Fibroblast of villous mesenchyme (primary cell): ENCODE measurements around the gene TIMP2. TPM values are rescaled to one million over a fixed set of nuclear protein-coding genes. Genes with fewer than 3 reads are reported as not detected.
A peak's percentile ranks its signal among the peaks of the same experiment; 100 is the strongest.

ENCODE experiments used
- DNase-seq: peaks from one replicate; pipeline ENCODE4 v3.0.0-alpha.2; 2010; ENCODE audit warnings: low read depth
- H3K4me3 ChIP-seq: 2 replicates; pipeline ENCODE4 v1.5.1; 2011; ENCODE audit warnings: low read depth, mild to moderate bottlenecking, low read length
- total RNA-seq: library from RNA; depleted of rRNA; stranded (reverse); fragments of >200 nt; gene quantifications from 2 replicates; pipeline ENCODE4 v1.2.3, GENCODE V29; 2012
- TF ChIP-seq, protein P1 (sequence below): IDR thresholded peaks from 2 replicates; pipeline ENCODE4 v1.5.1; 2012; ENCODE audit warnings: low read depth, mild to moderate bottlenecking, low read length; ENCODE audit not compliant: insufficient read depth

The TIMP2 gene
- total RNA-seq, 1 donor, result 189 TPM

- TF ChIP-seq, protein P1, sequence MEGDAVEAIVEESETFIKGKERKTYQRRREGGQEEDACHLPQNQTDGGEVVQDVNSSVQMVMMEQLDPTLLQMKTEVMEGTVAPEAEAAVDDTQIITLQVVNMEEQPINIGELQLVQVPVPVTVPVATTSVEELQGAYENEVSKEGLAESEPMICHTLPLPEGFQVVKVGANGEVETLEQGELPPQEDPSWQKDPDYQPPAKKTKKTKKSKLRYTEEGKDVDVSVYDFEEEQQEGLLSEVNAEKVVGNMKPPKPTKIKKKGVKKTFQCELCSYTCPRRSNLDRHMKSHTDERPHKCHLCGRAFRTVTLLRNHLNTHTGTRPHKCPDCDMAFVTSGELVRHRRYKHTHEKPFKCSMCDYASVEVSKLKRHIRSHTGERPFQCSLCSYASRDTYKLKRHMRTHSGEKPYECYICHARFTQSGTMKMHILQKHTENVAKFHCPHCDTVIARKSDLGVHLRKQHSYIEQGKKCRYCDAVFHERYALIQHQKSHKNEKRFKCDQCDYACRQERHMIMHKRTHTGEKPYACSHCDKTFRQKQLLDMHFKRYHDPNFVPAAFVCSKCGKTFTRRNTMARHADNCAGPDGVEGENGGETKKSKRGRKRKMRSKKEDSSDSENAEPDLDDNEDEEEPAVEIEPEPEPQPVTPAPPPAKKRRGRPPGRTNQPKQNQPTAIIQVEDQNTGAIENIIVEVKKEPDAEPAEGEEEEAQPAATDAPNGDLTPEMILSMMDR, result no peak
- H3K4me3 ChIP-seq, result no peak overlapping the region
- no peak for DNase-seq
These were observed 5.0 kb upstream of the TIMP2 start for GRCh38 chr17:78929908-78930775.

DNA sequence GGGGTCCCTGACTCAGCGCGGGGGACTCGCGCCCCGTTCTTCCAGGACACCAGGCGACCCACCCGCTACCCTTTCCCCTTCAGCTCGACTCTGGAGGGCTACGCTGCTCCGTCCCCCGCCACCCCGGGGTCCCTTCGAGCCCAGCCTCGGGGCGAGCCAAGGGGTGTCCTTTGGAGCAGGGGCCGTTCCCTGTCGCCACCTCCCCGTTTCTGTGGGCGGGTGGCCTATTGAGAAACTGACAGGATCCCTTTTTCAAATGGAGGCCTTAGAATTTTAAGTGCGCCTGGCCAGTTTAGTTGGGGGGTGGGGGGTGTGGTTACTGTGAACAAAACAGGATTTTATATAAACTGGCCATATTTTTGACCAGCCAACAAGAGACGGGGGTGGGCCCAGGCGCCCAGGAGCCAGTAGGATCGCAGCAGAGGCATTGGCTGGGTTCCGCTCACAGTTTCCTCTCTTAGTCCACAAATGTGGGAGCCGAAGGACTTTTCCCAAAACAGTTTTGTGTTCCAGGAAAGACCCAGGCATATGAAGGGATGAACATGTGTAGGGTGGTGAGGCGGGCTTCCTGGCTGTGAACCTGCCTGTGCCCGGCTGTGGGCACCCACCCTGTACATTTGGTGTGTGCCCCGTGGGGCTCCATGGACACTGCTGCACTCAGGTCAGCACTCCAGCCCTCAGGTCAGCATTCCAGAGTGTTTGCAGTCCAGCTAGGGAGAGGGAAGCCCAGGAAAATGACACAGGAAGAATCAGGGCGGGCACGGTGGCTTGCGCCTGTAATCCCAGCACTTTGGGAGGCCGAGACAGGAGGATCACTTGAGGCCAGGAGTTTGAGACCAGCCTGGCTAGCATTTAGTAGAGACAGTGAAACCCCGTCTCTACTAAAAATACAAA, 722 bp upstream of the TIMP2 start:
- peak overlapping the region; percentile 88 for H3K4me3 ChIP-seq
- DNase-seq, result peak; percentile 90
- TF ChIP-seq, protein P1, result no peak

DNA sequence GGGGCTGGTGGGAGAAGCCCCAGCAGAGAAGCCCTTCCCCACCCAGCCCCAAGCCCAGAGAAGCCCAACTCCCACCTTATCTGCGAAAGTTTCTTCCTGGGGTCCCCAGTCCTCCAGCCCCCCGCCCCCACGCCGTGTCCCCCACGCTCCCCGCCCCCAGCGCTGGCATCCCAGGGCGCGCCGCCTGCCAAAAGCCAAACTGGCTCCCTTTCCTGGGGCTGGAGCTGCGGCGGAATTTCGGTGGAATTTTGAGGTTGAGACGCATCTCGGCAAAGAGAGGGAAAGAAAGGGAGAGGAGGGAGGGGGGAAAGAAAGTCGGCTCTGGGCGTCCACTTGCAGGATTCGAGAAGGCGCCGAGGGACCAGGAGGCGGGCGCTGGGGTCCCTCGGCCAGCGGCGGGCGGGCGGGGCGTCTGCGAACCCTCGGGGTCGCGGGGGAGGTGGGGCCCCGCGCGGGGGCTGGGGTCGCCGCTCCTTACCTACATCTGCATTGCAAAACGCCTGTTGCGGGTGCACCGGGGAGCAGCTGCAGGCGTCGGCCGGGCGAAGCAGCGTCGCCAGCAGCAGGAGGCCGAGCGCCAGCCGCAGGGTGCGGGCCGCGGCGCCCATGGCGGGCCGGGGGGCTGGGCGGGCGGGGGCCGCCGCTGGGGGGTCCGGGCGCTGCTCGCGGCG, 571 bp downstream of the TIMP2 start:
- H3K4me3 ChIP-seq, result peak overlapping the region; percentile 88
- TF ChIP-seq, protein P1, result no peak
- DNase-seq, result no peak

DNA sequence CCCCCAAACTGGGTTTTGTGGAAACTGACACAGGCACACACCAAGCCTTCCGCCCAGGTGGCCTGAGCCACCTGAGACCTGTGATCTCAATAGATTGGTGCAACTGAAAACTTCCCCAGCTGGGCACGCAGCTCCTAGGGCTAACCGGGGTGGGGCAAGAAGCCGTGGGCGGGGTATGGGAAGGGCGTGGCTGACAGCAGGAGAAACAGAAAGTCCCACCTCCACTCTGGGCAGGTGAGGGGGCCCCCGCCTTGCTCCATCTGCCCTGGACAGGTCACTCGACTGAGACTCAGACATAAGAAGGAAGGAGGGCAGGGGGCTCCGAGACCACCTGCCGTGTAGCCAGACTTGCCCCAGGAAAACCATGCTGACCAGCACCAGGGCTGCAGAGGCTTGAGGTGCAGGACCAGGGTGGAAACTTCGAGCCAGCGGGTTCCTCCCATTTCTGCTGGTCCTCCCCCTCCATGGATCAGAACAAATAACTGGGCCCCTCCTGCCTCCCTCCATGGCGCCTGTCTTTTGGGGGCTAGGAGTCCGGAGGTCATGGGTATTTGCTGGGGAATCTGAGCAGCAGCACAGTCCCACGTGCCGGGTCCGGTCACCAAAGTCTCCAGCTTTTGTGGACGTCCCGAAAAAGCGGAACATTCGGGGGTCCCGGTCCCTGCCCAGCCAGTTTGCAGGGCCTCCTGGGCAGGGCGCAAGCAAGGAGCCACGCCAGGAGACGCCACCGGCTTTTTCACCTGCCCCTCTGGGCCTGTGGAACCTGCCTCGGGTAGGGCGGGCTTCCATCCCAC, 1.3 kb downstream of the TIMP2 start:
- TF ChIP-seq, protein P1, result no peak
- peak overlapping the region; percentile 88 for H3K4me3 ChIP-seq
- DNase-seq, result no peak

- TF ChIP-seq, protein P1, result no peak
- peak overlapping the region; percentile 88 for H3K4me3 ChIP-seq
- no peak for DNase-seq
These were observed 2.2 kb downstream of the TIMP2 start for GRCh38 chr17:78922816-78923498.
